C4-2B (cell line): Measurements from ENCODE around the gene TP53TG3D.
"Not testable (repeated sequence)": the region's sequence is repeated elsewhere in the genome, so short reads cannot be mapped to it uniquely, and the experiment has no call there.

ENCODE experiments used
- CTCF ChIP-seq: fragments of 450-650 bp; conservative IDR thresholded peaks from 2 replicates; pipeline ENCODE4 v1.5.1; 2017; ENCODE audit warnings: mild to moderate bottlenecking
- ZFX ChIP-seq: fragments of 450-650 bp; IDR thresholded peaks from 2 replicates; pipeline ENCODE4 v1.6.1; 2017

GRCh38 chr16:32286193-32286592, 33.1 kb downstream of the TP53TG3D start:
- TF ChIP-seq CTCF, ZFX: not testable (repeated sequence)
